Ishikawa (cell line): Measurements from ENCODE around the gene TTC32.

Source experiments
- CEBPB ChIP-seq: IDR thresholded peaks from 2 replicates; pipeline ENCODE4 v1.6.1; 2012
- EGR1 ChIP-seq: IDR thresholded peaks from 2 replicates; pipeline ENCODE4 v1.6.1; 2012
- EP300 ChIP-seq: IDR thresholded peaks from 2 replicates; pipeline ENCODE4 v1.6.1; 2012; ENCODE audit warnings: borderline replicate concordance
- FOXM1 ChIP-seq: IDR thresholded peaks from 2 replicates; pipeline ENCODE4 v1.6.1; 2012; ENCODE audit warnings: low read depth, borderline replicate concordance
- MAX ChIP-seq: IDR thresholded peaks from 2 replicates; pipeline ENCODE4 v1.6.1; 2012
- NFIC ChIP-seq: IDR thresholded peaks from 2 replicates; pipeline ENCODE4 v1.6.1; 2012
- RAD21 ChIP-seq: IDR thresholded peaks from 2 replicates; pipeline ENCODE4 v1.6.1; 2012; ENCODE audit warnings: low read depth
- TAF1 ChIP-seq: IDR thresholded peaks from 2 replicates; pipeline ENCODE4 v1.6.1; 2012; ENCODE audit warnings: low read depth, mild to moderate bottlenecking
- TCF12 ChIP-seq: IDR thresholded peaks from 2 replicates; pipeline ENCODE4 v1.6.1; 2012; ENCODE audit warnings: low read depth
- TEAD4 ChIP-seq: IDR thresholded peaks from 2 replicates; pipeline ENCODE4 v1.6.1; 2012
- USF1 ChIP-seq: IDR thresholded peaks from 2 replicates; pipeline ENCODE4 v1.6.1; 2012
- YY1 ChIP-seq: IDR thresholded peaks from 2 replicates; pipeline ENCODE4 v1.6.1; 2012; ENCODE audit warnings: low read depth
- ZBTB7A ChIP-seq: IDR thresholded peaks from 2 replicates; pipeline ENCODE4 v1.6.1; 2012; ENCODE audit warnings: low read depth
- TF ChIP-seq, protein P1 (sequence below): IDR thresholded peaks from 2 replicates; pipeline ENCODE4 v1.6.1; 2012; ENCODE audit warnings: low read depth, mild to moderate bottlenecking

- TF ChIP-seq CEBPB (no peak), TAF1 (no peak), EP300 (no peak), YY1 (no peak), MAX (no peak), TEAD4 (no peak), RAD21 (no peak), EGR1 (no peak), FOXM1 (no peak), USF1 (no peak), ZBTB7A (no peak), NFIC (no peak), TCF12 (no peak)
- TF ChIP-seq, protein P1, sequence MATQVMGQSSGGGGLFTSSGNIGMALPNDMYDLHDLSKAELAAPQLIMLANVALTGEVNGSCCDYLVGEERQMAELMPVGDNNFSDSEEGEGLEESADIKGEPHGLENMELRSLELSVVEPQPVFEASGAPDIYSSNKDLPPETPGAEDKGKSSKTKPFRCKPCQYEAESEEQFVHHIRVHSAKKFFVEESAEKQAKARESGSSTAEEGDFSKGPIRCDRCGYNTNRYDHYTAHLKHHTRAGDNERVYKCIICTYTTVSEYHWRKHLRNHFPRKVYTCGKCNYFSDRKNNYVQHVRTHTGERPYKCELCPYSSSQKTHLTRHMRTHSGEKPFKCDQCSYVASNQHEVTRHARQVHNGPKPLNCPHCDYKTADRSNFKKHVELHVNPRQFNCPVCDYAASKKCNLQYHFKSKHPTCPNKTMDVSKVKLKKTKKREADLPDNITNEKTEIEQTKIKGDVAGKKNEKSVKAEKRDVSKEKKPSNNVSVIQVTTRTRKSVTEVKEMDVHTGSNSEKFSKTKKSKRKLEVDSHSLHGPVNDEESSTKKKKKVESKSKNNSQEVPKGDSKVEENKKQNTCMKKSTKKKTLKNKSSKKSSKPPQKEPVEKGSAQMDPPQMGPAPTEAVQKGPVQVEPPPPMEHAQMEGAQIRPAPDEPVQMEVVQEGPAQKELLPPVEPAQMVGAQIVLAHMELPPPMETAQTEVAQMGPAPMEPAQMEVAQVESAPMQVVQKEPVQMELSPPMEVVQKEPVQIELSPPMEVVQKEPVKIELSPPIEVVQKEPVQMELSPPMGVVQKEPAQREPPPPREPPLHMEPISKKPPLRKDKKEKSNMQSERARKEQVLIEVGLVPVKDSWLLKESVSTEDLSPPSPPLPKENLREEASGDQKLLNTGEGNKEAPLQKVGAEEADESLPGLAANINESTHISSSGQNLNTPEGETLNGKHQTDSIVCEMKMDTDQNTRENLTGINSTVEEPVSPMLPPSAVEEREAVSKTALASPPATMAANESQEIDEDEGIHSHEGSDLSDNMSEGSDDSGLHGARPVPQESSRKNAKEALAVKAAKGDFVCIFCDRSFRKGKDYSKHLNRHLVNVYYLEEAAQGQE, result no peak
Observed at GRCh38 chr2:19888831-19889230, 13.0 kb downstream of the TTC32 start.
